D721Med (cell line): ENCODE data around the gene WWC1.

Experiments used
- DNase-seq: peaks from one replicate; pipeline ENCODE4 v3.0.0; 2011; ENCODE audit warnings: low spot score; ENCODE audit not compliant: insufficient read length
- FAIRE-seq: peaks from 2 replicates; lab custom pipeline; 2011; peaks lifted over from hg19 to GRCh38; lab: Jason Lieb, UNC
- CTCF ChIP-seq: IDR thresholded peaks from 2 replicates; pipeline ENCODE4 v1.5.1; 2012; ENCODE audit warnings: mild to moderate bottlenecking, control low read depth; ENCODE audit not compliant: insufficient read depth; ENCODE audit errors: missing control alignments

Gene WWC1

GRCh38 chr5:168291342-168291963 is at the start of gene WWC1:
TSS of gene WWC1 (plus strand) at chr5:168291645. CDS start at chr5:168292153, 508 bp downstream.
- peak; percentile 19 for TF ChIP-seq CTCF
- DNase-seq, result peak; percentile 61
- no peak for FAIRE-seq

GRCh38 chr5:168244838-168245559 is 46.4 kb upstream of the WWC1 start:
- DNase-seq, result no peak
- no peak for FAIRE-seq

GRCh38 chr5:168249923-168250322 is 41.5 kb upstream of the WWC1 start:
- no peak for TF ChIP-seq CTCF
- DNase-seq (no peak), FAIRE-seq (no peak)

More at GRCh38 chr5:168244838-168245559, 46.4 kb upstream of the WWC1 start:
- no peak for TF ChIP-seq CTCF

- FAIRE-seq (no peak), DNase-seq (no peak)
These were observed 40.2 kb upstream of the WWC1 start for GRCh38 chr5:168251259-168251658.

GRCh38 chr5:168254013-168254693 is 37.3 kb upstream of the WWC1 start:
- FAIRE-seq (no peak), DNase-seq (no peak)
- TF ChIP-seq CTCF, result no peak

More at GRCh38 chr5:168251259-168251658, 40.2 kb upstream of the WWC1 start:
- TF ChIP-seq CTCF, result no peak

- FAIRE-seq, result no peak
- TF ChIP-seq CTCF, result no peak
- DNase-seq, result no peak
These were observed 30.9 kb upstream of the WWC1 start for GRCh38 chr5:168260353-168261226.
